GM19468 (cell line): ENCODE measurements around the gene EOLA1.
A peak's percentile ranks its signal among the peaks of the same experiment; 100 is the strongest.
"Not testable (repeated sequence)": the region's sequence is repeated elsewhere in the genome, so short reads cannot be mapped to it uniquely, and the experiment has no call there.

Experiments used
- ATAC-seq: cut with Tn5 transposase; IDR thresholded peaks from one replicate; pipeline ENCODE4 v1.9.1; 2021; ENCODE audit warnings: mild to moderate bottlenecking, moderate library complexity, moderate number of reproducible peaks; ENCODE audit not compliant: unreplicated experiment; ENCODE audit errors: extremely low read depth

EOLA1 gene

DNA sequence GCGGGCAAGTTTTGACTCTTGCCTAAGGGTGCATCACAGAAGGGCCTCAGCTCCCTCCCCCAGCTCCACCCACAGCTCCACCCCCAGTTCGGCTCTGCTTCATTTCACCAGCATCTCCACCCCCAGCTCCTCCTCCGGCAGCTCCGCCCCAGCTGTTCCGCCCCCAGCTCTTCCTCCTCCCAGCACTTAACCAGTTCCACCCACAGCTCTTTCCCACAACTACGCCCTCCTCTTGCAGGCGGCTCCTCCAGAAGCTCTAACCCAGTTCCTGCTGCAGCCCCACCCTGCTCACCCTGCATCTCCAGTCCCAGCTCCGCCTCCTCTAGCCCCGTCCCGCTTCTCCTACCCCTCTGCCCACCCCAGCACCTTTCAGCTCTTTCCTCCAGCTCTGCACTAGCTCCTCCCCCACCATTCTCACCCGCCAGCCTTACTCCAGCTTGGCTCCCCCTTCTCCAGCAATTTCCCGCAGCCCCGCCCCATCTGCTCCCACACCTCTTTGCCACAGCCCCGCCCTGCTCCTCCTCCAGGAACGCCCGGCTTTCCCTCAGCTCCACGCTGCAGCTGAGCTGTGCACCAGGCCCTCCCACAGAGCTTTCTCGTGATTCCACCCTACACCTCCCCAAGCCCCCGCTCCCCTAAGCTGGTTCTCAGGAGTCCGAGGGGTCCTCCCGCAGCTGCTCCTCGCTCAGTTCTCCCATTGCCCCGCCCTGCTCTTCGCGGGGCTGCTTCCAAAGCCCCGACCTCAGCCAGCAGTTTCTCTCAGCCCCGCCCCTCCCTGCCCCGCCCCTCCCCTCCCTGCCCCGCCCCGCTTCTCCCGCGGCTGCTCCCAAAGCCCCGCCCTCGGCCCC lies 1.3 kb upstream of the EOLA1 start:
- peak; percentile 12 for ATAC-seq

DNA sequence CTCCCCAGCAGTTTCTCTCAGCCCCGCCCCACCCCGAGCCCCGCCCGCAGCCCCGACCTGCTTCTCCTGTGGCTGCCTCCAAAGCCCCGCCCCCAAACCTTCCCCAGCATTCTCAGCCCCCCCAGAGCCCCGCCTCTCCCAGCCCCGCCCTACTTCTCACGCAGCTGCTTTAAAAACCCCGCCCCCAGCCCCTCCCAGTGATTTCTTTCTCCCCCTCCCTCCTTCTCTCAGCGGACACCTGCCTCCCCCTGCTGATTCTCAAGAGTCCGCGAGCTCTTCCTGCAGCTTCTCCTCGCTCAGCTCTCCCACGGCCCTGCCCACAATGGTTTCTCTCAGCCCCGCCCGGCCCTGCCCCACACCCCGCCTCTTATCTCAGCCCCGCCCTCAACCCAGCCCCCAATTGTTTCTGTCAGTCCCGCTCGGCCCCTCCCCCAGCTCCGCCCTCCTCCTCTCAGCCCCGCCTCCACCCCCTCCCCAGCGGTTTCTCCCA lies 636 bp upstream of the EOLA1 start:
- no peak for ATAC-seq

GRCh38 chrX:149541521-149542047 lies 772 bp downstream of the EOLA1 start:
- ATAC-seq: no peak

DNA sequence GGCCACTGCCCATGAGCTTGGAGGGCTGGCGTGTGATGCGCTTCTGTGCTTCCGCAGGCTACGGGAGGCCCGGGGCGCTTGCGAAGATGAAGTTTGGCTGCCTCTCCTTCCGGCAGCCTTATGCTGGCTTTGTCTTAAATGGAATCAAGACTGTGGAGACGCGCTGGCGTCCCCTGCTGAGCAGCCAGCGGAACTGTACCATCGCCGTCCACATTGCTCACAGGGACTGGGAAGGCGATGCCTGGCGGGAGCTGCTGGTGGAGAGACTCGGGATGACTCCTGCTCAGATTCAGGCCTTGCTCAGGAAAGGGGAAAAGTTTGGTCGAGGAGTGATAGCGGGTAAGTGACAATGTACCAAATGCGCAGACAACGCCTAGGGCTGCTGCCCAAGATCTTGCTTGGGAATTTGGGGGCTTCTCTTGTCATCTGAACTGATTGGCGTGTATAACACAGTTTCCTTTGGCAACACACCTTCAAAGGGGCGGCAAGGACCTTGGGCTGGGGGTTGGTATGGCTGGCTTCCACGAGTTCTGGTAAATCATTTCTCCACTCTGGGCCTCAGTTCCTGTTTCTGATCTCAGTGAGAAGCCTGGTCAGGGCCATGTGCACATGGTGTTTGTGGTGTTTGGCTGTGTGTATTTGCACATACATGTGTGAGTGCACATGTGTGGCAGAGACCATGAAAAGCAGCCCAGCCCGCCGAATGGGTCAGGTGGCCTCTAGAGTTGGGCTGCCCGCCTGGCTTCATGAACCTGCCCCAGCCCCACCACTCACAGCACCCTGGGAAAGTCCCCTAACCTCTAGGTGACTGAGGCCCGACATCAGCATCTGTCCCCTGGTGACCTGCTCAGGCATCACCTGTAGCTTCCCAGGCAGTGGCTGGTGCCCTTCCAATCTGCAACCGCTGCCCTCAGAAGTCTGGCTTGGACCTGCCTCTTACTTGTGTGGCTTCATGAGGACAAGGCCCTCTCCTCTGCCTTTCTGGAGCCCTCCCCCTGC lies 5.0 kb downstream of the EOLA1 start:
- not testable (repeated sequence) for ATAC-seq

DNA sequence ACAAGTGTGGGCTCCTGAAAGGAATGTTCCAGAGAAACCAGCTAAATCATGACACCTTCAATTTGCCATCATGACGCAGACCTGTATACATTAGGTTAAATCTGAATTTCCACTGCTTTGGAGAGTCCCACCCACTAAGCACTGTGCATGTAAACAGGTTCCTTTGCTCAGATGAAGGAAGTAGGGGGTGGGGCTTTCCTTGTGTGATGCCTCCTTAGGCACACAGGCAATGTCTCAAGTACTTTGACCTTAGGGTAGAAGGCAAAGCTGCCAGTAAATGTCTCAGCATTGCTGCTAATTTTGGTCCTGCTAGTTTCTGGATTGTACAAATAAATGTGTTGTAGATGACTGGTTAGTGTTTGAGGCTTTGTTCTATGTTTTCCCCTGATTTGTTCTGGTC lies 6.2 kb downstream of the EOLA1 start:
- not testable (repeated sequence) for ATAC-seq

GRCh38 chrX:149547782-149548181 lies 7.0 kb downstream of the EOLA1 start:
- ATAC-seq: not testable (repeated sequence)

- not testable (repeated sequence) for ATAC-seq
Measured at GRCh38 chrX:149549701-149550100, 8.9 kb downstream of the EOLA1 start, which contains the start of gene HSFX3. Gene HSFX3, minus strand, starts transcription at chrX:149549924. Its CDS starts 72 bp downstream, at chrX:149549852.

- ATAC-seq: not testable (repeated sequence)
Measured at GRCh38 chrX:149550454-149550853, 9.6 kb downstream of the EOLA1 start.

GRCh38 chrX:149551245-149551938 lies 10.6 kb downstream of the EOLA1 start:
- not testable (repeated sequence) for ATAC-seq

DNA sequence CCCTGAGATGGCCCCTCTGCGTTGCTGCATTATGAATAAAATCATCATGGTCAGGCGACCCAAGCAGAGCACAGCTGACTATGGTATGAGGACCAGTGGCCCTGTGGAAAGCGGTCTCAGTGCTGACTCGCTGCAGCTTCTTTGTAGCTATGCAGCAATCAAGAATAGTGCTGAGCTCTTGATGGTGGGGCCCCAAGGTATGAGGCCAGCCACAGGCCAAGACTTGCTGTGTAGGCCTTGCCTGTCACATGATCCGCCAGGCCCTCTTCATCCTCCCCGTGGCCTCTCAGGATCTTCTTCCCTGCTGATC lies 11.1 kb downstream of the EOLA1 start:
- ATAC-seq: not testable (repeated sequence)

- ATAC-seq: not testable (repeated sequence)
Measured at GRCh38 chrX:149555251-149555650, 14.4 kb downstream of the EOLA1 start.

- ATAC-seq: no peak
Measured at GRCh38 chrX:149563359-149563758, 22.5 kb downstream of the EOLA1 start.

GRCh38 chrX:149567621-149568417 lies 27.0 kb downstream of the EOLA1 start:
- no peak for ATAC-seq

DNA sequence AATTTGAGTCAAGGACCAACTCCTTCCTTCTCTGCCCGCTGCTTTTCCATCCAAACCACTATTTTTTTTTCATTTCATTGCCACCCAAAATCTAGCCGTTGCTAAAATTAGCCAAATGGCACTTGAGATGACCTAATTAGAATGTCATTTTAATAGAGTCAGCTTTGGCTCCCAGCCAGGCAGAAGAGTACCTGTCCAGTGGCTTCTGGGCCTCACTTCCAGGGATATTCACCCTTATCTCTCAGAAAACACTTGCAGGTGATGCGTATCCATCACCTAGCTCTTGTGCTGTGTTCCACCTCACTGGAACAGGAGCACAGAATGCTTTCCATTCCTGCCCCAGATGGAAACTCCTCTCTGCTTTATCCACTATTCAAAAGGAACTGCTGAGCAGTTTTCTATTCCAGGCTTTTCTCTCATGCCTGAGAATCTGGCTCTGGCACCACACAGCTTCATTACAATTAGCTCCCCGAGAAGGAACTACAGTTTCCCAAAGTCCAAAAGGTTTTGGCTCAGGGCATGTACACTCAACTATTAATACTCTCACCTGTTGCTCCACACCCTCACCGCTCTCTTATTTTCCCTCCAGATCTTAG lies 28.0 kb downstream of the EOLA1 start:
- ATAC-seq: no peak

DNA sequence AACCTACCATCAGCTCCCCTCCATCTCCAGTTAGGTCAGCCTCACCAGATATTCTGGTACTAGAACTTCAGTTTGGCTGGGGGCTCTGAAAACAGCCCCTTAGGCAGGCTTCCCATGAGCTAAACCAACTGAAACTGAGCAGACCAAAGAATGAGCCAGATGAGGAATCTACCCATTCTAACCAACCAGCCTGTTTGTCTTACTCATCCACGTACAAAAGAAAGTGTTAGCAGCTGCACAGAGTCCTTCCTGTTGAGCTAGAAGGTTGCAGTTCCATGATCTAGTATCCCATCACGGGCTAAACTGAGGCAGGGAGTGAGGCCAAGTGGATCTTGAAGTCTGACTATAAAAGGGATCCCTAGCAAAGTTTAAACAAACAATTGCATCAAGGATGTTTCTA lies 29.0 kb downstream of the EOLA1 start:
- no peak for ATAC-seq

DNA sequence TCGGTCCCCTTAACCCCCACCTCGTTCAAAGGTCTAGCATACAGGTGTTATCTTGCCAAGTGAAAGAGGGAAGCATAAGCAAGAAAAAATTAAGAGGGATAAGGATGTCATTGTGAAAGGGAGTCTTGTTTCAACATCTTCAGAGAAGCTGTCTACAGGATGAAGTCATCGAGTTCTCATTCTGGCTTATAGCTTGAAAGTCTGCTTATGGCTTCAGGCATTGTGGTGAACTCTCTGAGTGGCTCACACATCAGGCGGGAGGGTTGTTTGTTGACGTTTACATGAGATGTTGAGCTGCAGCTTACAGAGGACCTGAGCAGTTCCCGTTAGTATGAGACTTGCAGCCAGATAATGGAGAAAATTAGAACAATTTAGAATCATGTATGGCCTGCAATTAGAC lies 29.9 kb downstream of the EOLA1 start:
- ATAC-seq: no peak

- no peak for ATAC-seq
Measured at GRCh38 chrX:149571770-149572169, 31.0 kb downstream of the EOLA1 start.

DNA sequence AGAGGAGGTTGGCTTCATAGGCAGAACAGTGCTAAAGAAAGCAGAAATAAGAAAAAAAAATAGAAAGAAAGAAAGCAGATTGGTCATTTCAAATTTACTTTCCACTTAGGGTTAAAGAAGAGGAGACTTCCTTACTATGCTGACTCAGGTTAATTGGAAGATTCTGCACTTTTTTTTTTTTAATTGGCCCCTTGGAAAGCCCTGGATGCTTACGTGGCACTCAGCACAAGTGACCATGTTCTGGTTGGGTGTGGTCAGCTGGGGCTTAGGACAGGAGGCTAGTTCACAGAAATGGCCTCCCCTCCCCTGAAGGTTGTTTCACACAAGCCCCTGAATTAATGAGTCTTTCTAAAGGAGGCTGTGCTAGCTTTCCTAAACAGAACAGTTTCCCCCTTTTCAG lies 31.9 kb downstream of the EOLA1 start:
- ATAC-seq: no peak

DNA sequence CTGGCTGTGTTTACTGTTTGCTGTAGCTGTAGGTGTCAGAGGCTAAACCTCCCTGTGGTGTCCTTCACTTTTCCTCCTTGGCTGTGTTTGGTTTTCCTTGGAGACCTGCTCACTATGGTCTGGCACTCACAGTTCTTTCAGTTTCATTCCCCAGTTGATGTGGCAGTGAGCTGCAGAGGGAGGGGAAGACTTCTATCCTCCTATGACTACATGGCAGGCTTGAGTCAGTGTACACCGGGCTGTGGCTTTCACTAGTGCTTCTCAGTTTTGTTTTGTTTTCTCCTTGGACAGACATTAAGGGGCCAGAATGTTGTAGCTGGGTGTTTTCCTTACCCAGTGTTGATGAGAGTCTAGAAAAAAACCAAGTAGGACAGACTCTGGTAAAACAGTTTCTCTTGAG lies 32.6 kb downstream of the EOLA1 start:
- ATAC-seq: peak; percentile 98
